ENCODE data around the gene TBC1D5.
"Not testable (repeated sequence)": the region's sequence is repeated elsewhere in the genome, so short reads cannot be mapped to it uniquely, and the experiment has no call there.

- not testable (repeated sequence) for TF ChIP-seq POLR2AphosphoS5 (IDR thresholded peaks at IDR 0.05; ENCODE audit: borderline replicate concordance, low read depth, low read length); EZH2 (IDR thresholded peaks at IDR 0.05)
These were observed 49.4 kb downstream of the TBC1D5 start for GRCh38 chr3:17692846-17693669.
